Measurements from ENCODE around the gene MUC5B. TPM values are rescaled to one million over a fixed set of nuclear protein-coding genes. Genes with fewer than 3 reads are reported as not detected.

Gene MUC5B
- total RNA-seq, 3 donors from 2014 or later: 1.1 to 2.2 (median 1.4) TPM

- DNase-seq: no peak
- Mint-ChIP-seq H3K4me3 (no peak overlapping the region), H3K4me1 (ENCODE audit: low read depth) (no peaks in the 10 kb centered on the region), H3K27me3 (ENCODE audit: low read depth) (no peaks in the 10 kb centered on the region), H3K36me3 (ENCODE audit: insufficient read depth) (no peaks in the 10 kb centered on the region), H3K9me3 (no peaks in the 10 kb centered on the region)
- no peak for ATAC-seq
These were observed 6.1 kb downstream of the MUC5B start for GRCh38 chr11:1228921-1229451.

- Mint-ChIP-seq H3K4me3 (no peak overlapping the region), H3K9me3 (no peaks in the 10 kb centered on the region), H3K27me3 (ENCODE audit: low read depth) (no peaks in the 10 kb centered on the region), H3K4me1 (ENCODE audit: low read depth) (no peaks in the 10 kb centered on the region), H3K36me3 (ENCODE audit: insufficient read depth) (no peaks in the 10 kb centered on the region)
- DNase-seq: no peak
- ATAC-seq: no peak
These were observed 6.7 kb downstream of the MUC5B start for GRCh38 chr11:1229471-1230120.

DNA sequence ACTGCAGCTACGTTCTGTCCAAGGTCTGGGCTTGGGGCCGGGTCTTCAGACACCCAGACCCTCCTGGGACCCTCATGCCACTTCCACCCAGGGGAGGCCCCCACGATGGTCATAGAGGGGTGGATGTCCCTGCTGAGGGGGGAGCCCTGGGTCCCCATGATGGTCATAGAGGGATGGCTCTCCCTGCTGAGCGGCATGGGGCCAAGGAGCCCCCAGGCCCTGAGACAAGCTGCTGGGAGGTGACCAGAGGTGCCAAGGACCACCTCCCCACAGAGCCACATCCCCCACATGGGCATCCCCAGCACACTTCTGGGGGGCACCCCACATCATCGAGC is 7.2 kb downstream of the MUC5B start:
- no peaks in the 10 kb centered on the region for H3K36me3 Mint-ChIP-seq (ENCODE audit: insufficient read depth)
- no peaks in the 10 kb centered on the region for H3K9me3 Mint-ChIP-seq
- no peak for ATAC-seq
- H3K27me3 Mint-ChIP-seq (ENCODE audit: low read depth): no peaks in the 10 kb centered on the region
- no peaks in the 10 kb centered on the region for H3K4me1 Mint-ChIP-seq (ENCODE audit: low read depth)
- no peak for DNase-seq
- no peak overlapping the region for H3K4me3 Mint-ChIP-seq

- no peak for ATAC-seq
- Mint-ChIP-seq H3K36me3 (ENCODE audit: insufficient read depth) (no peaks in the 10 kb centered on the region), H3K27me3 (ENCODE audit: low read depth) (no peaks in the 10 kb centered on the region), H3K4me3 (no peak overlapping the region), H3K4me1 (ENCODE audit: low read depth) (no peaks in the 10 kb centered on the region), H3K9me3 (no peaks in the 10 kb centered on the region)
- no peak for DNase-seq
These were observed 7.9 kb downstream of the MUC5B start for GRCh38 chr11:1230456-1231395.

DNA sequence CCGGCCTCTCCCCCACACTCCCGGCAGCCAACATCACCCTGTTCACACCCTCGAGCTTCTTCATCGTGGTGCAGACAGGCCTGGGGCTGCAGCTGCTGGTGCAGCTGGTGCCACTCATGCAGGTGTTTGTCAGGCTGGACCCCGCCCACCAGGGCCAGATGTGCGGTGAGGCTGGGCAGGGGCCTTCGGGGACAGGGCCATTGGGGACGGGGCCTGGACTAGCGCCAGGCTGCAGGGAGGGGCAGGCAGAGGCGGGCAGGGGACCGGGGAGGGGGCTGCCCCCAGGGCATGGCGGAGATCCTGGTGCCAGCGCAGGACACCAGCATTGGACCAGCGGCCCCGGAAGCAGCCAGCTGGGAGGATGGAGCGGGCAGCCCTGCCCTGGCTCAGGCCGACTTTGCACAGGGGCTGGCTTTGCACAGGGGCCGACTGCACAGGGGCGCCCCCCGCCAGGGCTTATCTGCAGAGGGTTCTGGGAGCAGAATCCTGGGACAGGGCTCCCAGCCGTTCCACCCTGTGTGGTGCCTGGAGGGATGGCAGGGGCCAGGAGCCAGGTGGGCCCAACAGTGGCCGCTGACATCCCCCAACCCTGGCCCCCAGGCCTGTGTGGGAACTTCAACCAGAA is 8.6 kb downstream of the MUC5B start:
- no peaks in the 10 kb centered on the region for H3K4me1 Mint-ChIP-seq (ENCODE audit: low read depth)
- DNase-seq (no peak), ATAC-seq (no peak)
- H3K36me3 Mint-ChIP-seq (ENCODE audit: insufficient read depth): no peaks in the 10 kb centered on the region
- no peak overlapping the region for H3K4me3 Mint-ChIP-seq
- no peaks in the 10 kb centered on the region for H3K9me3 Mint-ChIP-seq
- no peaks in the 10 kb centered on the region for H3K27me3 Mint-ChIP-seq (ENCODE audit: low read depth)

DNA sequence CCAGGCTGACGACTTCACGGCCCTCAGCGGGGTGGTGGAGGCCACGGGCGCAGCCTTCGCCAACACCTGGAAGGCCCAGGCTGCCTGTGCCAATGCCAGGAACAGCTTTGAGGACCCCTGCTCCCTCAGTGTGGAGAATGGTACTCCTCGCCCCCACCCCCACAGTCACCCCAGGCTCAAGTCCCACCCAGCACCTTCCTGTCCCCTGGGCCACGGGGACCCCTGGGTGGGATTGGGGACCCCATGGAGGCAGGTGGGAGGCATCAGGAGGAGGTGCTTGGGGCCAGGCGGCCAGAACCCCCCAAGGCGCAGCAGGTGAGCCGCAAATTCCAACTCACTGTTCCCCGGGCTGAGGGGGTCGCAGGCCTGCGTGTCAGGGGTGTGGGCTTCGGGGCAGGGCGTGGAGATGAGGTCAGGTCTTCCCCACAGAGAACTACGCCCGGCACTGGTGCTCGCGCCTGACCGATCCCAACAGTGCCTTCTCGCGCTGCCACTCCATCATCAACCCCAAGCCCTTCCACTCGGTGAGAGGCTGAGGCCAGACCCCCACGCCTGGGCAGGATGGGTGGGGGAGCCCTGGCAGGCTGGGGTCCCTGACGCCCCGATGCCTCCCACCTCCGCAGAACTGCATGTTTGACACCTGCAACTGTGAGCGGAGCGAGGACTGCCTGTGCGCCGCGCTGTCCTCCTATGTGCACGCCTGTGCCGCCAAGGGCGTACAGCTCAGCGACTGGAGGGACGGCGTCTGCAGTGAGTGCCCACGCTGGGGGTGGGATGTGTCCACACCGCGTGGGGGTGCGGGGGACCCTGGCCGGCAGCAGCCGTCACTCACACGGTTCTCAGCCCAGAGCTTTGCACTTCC is 9.4 kb downstream of the MUC5B start:
- ATAC-seq (no peak), DNase-seq (no peak)
- Mint-ChIP-seq H3K36me3 (ENCODE audit: insufficient read depth) (no peaks in the 10 kb centered on the region), H3K27me3 (ENCODE audit: low read depth) (no peaks in the 10 kb centered on the region), H3K4me1 (ENCODE audit: low read depth) (no peaks in the 10 kb centered on the region), H3K4me3 (no peak overlapping the region), H3K9me3 (no peaks in the 10 kb centered on the region)

GRCh38 chr11:1232883-1233321 is 10.0 kb downstream of the MUC5B start:
- Mint-ChIP-seq H3K36me3 (ENCODE audit: insufficient read depth) (no peaks in the 10 kb centered on the region), H3K4me3 (no peak overlapping the region), H3K9me3 (no peaks in the 10 kb centered on the region), H3K27me3 (ENCODE audit: low read depth) (no peaks in the 10 kb centered on the region), H3K4me1 (ENCODE audit: low read depth) (no peaks in the 10 kb centered on the region)
- ATAC-seq (no peak), DNase-seq (no peak)

- Mint-ChIP-seq H3K36me3 (ENCODE audit: insufficient read depth) (no peaks in the 10 kb centered on the region), H3K4me1 (ENCODE audit: low read depth) (no peaks in the 10 kb centered on the region), H3K4me3 (no peak overlapping the region), H3K9me3 (no peaks in the 10 kb centered on the region), H3K27me3 (ENCODE audit: low read depth) (no peaks in the 10 kb centered on the region)
- DNase-seq (no peak), ATAC-seq (no peak)
These were observed 10.6 kb downstream of the MUC5B start for GRCh38 chr11:1233351-1234053.

DNA sequence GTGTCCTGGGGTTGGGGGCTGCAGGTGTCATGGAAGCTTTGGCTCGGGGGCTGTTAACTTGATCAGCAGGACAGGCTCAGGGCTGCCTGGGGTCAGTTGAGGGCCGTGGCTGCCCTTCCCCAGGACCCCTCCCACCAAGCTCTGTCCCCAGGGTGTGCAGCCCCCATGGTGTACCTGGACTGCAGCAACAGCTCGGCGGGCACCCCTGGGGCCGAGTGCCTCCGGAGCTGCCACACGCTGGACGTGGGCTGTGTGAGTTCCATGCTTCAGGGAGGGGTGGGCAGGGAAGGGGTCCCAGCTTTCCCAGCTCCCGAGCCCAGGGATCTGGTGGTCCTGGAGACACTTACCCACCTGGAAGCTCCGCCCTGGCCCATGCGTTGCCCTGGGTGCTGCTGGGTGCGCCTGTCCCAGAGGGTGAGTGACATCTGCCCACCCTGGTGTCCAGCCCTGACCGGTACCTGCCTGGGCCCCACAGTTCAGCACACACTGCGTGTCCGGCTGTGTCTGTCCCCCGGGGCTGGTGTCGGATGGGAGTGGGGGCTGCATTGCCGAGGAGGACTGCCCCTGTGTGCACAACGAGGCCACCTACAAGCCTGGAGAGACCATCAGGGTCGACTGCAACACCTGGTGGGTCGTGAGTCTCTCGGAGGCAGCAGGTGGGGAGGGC is 11.3 kb downstream of the MUC5B start:
- no peak for DNase-seq
- no peaks in the 10 kb centered on the region for H3K4me1 Mint-ChIP-seq (ENCODE audit: low read depth)
- no peaks in the 10 kb centered on the region for H3K9me3 Mint-ChIP-seq
- no peak overlapping the region for H3K4me3 Mint-ChIP-seq
- H3K27me3 Mint-ChIP-seq (ENCODE audit: low read depth): no peaks in the 10 kb centered on the region
- no peak for ATAC-seq
- H3K36me3 Mint-ChIP-seq (ENCODE audit: insufficient read depth): no peaks in the 10 kb centered on the region

- no peak for ATAC-seq
These were observed 12.0 kb downstream of the MUC5B start for GRCh38 chr11:1234771-1235305.

DNA sequence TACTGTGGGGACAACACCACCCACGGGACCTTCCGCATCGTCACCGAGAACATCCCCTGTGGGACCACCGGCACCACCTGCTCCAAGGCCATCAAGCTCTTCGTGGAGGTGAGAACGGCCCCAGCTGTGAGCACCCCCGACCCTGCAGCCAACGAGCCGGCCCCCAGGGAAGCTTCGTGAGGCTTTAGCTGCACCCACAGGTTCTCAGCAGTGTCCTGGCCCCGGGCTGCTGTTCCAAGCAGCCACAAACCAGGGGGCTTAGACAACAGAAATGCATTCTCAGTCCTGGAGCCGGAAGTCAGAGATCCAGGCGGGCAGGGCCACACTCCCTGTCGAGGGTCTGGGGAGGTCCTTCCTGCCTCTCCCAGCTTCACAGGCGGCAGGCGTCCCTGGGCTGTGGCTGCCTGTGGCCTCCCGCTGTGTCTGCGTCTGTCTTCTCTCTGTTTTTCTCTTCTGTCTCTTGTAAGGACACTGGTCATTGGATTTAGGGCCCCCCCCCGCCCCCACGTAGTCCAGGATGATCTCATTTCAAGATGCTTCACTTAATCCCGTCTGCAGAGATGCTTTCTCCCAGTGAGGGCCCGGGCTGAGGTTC is 12.5 kb downstream of the MUC5B start:
- no peak for DNase-seq
- H3K4me3 Mint-ChIP-seq: no peak overlapping the region
- no peaks in the 10 kb centered on the region for H3K9me3 Mint-ChIP-seq
- ATAC-seq: no peak
- no peaks in the 10 kb centered on the region for H3K36me3 Mint-ChIP-seq (ENCODE audit: insufficient read depth)
- no peaks in the 10 kb centered on the region for H3K27me3 Mint-ChIP-seq (ENCODE audit: low read depth)
- no peaks in the 10 kb centered on the region for H3K4me1 Mint-ChIP-seq (ENCODE audit: low read depth)

More at GRCh38 chr11:1234771-1235305, 12.0 kb downstream of the MUC5B start:
- H3K36me3 Mint-ChIP-seq (ENCODE audit: insufficient read depth): no peaks in the 10 kb centered on the region
- H3K9me3 Mint-ChIP-seq: no peaks in the 10 kb centered on the region
- H3K4me1 Mint-ChIP-seq (ENCODE audit: low read depth): no peaks in the 10 kb centered on the region
- no peaks in the 10 kb centered on the region for H3K27me3 Mint-ChIP-seq (ENCODE audit: low read depth)
- no peak for DNase-seq
- H3K4me3 Mint-ChIP-seq: no peak overlapping the region

GRCh38 chr11:1235901-1236315 is 13.0 kb downstream of the MUC5B start:
- no peaks in the 10 kb centered on the region for H3K27me3 Mint-ChIP-seq (ENCODE audit: low read depth)
- no peak overlapping the region for H3K4me3 Mint-ChIP-seq
- ATAC-seq: no peak
- no peaks in the 10 kb centered on the region for H3K4me1 Mint-ChIP-seq (ENCODE audit: low read depth)
- no peaks in the 10 kb centered on the region for H3K9me3 Mint-ChIP-seq
- no peaks in the 10 kb centered on the region for H3K36me3 Mint-ChIP-seq (ENCODE audit: insufficient read depth)
- no peak for DNase-seq

Data from activated T-cell treated with anti-CD3 and anti-CD28 coated beads, Interleukin-2, amount 50 U/mL, for 4 hours (primary cell).